HG02840 (cell line): ENCODE measurements around the gene GAS7.
"Not testable (repeated sequence)": the region's sequence is repeated elsewhere in the genome, so short reads cannot be mapped to it uniquely, and the experiment has no call there.

Source experiments
- ATAC-seq: cut with Tn5 transposase; IDR thresholded peaks from one replicate; pipeline ENCODE4 v1.9.1; 2021; ENCODE audit warnings: mild to moderate bottlenecking, moderate library complexity, moderate number of reproducible peaks; ENCODE audit not compliant: unreplicated experiment, low FRiP score

The GAS7 gene

GRCh38 chr17:10116267-10116666, 82.1 kb downstream of the GAS7 start:
- no peak for ATAC-seq

GRCh38 chr17:10115536-10115932, 82.9 kb downstream of the GAS7 start:
- no peak for ATAC-seq

- no peak for ATAC-seq
Measured at GRCh38 chr17:10114931-10115535, 83.4 kb downstream of the GAS7 start.

- ATAC-seq = no peak
Measured at GRCh38 chr17:10112962-10113361, 85.4 kb downstream of the GAS7 start.

- no peak for ATAC-seq
Measured at GRCh38 chr17:10111907-10112452, 86.4 kb downstream of the GAS7 start.

- no peak for ATAC-seq
Measured at GRCh38 chr17:10109146-10109545, 89.3 kb downstream of the GAS7 start.

- ATAC-seq = no peak
Measured at GRCh38 chr17:10107316-10108165, 90.9 kb downstream of the GAS7 start.

- no peak for ATAC-seq
Measured at GRCh38 chr17:10106067-10106466, 92.3 kb downstream of the GAS7 start.

GRCh38 chr17:10105513-10106001, 92.8 kb downstream of the GAS7 start:
- ATAC-seq = no peak

GRCh38 chr17:10103712-10104111, 94.7 kb downstream of the GAS7 start:
- ATAC-seq = no peak

- no peak for ATAC-seq
Measured at GRCh38 chr17:10102817-10103216, 95.6 kb downstream of the GAS7 start.

- no peak for ATAC-seq
Measured at GRCh38 chr17:10099051-10099571, 99.3 kb downstream of the GAS7 start.

- ATAC-seq = no peak
Measured at GRCh38 chr17:10096596-10096995, 101.8 kb downstream of the GAS7 start.

- not testable (repeated sequence) for ATAC-seq
Measured at GRCh38 chr17:10095295-10095694, 103.1 kb downstream of the GAS7 start.

GRCh38 chr17:10094797-10095196, 103.6 kb downstream of the GAS7 start:
- ATAC-seq = no peak

GRCh38 chr17:10092595-10092994, 105.8 kb downstream of the GAS7 start:
- ATAC-seq = no peak

GRCh38 chr17:10091046-10091445, 107.4 kb downstream of the GAS7 start:
- no peak for ATAC-seq

GRCh38 chr17:10089196-10089804, 109.1 kb downstream of the GAS7 start:
- ATAC-seq = no peak

GRCh38 chr17:10088444-10088843, 110.0 kb downstream of the GAS7 start:
- ATAC-seq = no peak

GRCh38 chr17:10087355-10087754, 111.1 kb downstream of the GAS7 start:
- no peak for ATAC-seq

GRCh38 chr17:10083864-10084263, 114.5 kb downstream of the GAS7 start:
- no peak for ATAC-seq
